Common myeloid progenitor, CD34-positive (primary cell): ENCODE measurements around the gene ADRM1.

Source experiments
- CTCF ChIA-PET: fragments of 350-600 bp; sonication (Branson Sonifier 250); formaldehyde crosslinking; loops from one replicate; lab custom pipeline; 2021; ENCODE audit warnings: antibody characterized with exemption; lab: Charles Lee
- POLR2A ChIA-PET: fragments of 350-600 bp; sonication (Branson Sonifier 250); formaldehyde crosslinking; loops from one replicate; lab custom pipeline; 2021; ENCODE audit warnings: antibody characterized with exemption; lab: Charles Lee
- DNase-seq, 3 donors: peaks; one replicate each; pipeline versions ENCODE4 v3.0.0 to v3.0.0-alpha.2; 2013
- H3K27ac ChIP-seq, 2 experiments: 1 replicate in 1 of 2; 2 replicates in 1 of 2; pipeline ENCODE4 v1.7.0; 2013; ENCODE audit warnings: inconsistent platforms in 2 of 2, low read length in 2 of 2, mild to moderate bottlenecking in 2 of 2, low read depth in 1 of 2, moderate library complexity in 1 of 2; ENCODE audit not compliant: severe bottlenecking in 2 of 2, insufficient read depth in 1 of 2, poor library complexity in 1 of 2
- H3K27me3 ChIP-seq, 5 experiments: replicated peaks in 2 of 5; 1 replicate in 3 of 5; 2 replicates in 2 of 5; pipeline versions ENCODE4 v1.6.1 to v1.7.0; 2013; ENCODE audit warnings: low read length in 4 of 5, mild to moderate bottlenecking in 2 of 5, moderate library complexity in 2 of 5, inconsistent platforms in 1 of 5; ENCODE audit not compliant: insufficient read depth in 5 of 5, control insufficient read depth in 4 of 5
- H3K36me3 ChIP-seq, 4 experiments: 1 replicate in 2 of 4; 2 replicates in 2 of 4; pipeline versions ENCODE4 v1.6.1 to v1.7.0; 2013; ENCODE audit warnings: low read length in 3 of 4, control low read depth in 1 of 4, mild to moderate bottlenecking in 1 of 4; ENCODE audit not compliant: control insufficient read depth in 4 of 4, insufficient read depth in 4 of 4
- H3K4me1 ChIP-seq, 4 experiments: 1 replicate in 3 of 4; 2 replicates in 1 of 4; pipeline versions ENCODE4 v1.6.1 to v1.7.1; 2013; ENCODE audit warnings: low read length in 3 of 4, mild to moderate bottlenecking in 3 of 4, control low read depth in 1 of 4, inconsistent platforms in 1 of 4, moderate library complexity in 1 of 4; ENCODE audit not compliant: control insufficient read depth in 4 of 4, insufficient read depth in 4 of 4; ENCODE audit errors: control extremely low read depth in 1 of 4
- H3K4me3 ChIP-seq, 7 experiments: 1 replicate in 4 of 7; 2 replicates in 3 of 7; pipeline versions ENCODE4 v1.5.1 to v1.7.0; 2013; ENCODE audit warnings: mild to moderate bottlenecking in 7 of 7, low read length in 6 of 7, moderate library complexity in 6 of 7, inconsistent platforms in 2 of 7, low read depth in 2 of 7, control low read depth in 1 of 7; ENCODE audit not compliant: insufficient read depth in 4 of 7, control insufficient read depth in 1 of 7; ENCODE audit errors: extremely low read depth in 1 of 7
- H3K9me3 ChIP-seq, 5 experiments: 1 replicate in 4 of 5; 2 replicates in 1 of 5; pipeline versions ENCODE4 v1.6.1 to v1.7.1; 2013; ENCODE audit warnings: low read length in 4 of 5, mild to moderate bottlenecking in 2 of 5, inconsistent platforms in 1 of 5, low read depth in 1 of 5, moderate library complexity in 1 of 5; ENCODE audit not compliant: control insufficient read depth in 4 of 5, insufficient read depth in 2 of 5; ENCODE audit errors: control extremely low read depth in 1 of 5
- WGBS: methylation state at CpG from one replicate; pipeline ENCODE4 v1.1.5; 2013; ENCODE audit not compliant: insufficient coverage; 5-methylcytosine and 5-hydroxymethylcytosine counted together

ADRM1 gene

GRCh38 chr20:62262064-62262463 lies 40.7 kb upstream of the ADRM1 start:
- no peak overlapping the region for H3K4me3 ChIP-seq
- no peaks in the 10 kb centered on the region for H3K4me1 ChIP-seq
- POLR2A ChIA-PET: no interaction called here
- peaks cover 0 to 14% (median 6%) of the 10 kb centered on the region in 5 experiments for H3K9me3 ChIP-seq
- no peak overlapping the region for H3K27ac ChIP-seq
- whole genome bisulfite sequencing: 97% methylated on average over 8 of the region's 10 CpGs
- peaks cover 12 to 86% (median 54%) of the 10 kb centered on the region in 4 experiments for H3K36me3 ChIP-seq
- CTCF ChIA-PET: no interaction called here
- H3K27me3 ChIP-seq: no peaks in the 10 kb centered on the region
- no peak for DNase-seq

GRCh38 chr20:62263396-62263795 lies 39.4 kb upstream of the ADRM1 start:
- Histone ChIP-seq H3K27ac (no peak overlapping the region), H3K4me1 (no peaks in the 10 kb centered on the region), H3K4me3 (no peak overlapping the region), H3K9me3 (peaks cover 0 to 14% (median 6%) of the 10 kb centered on the region in 5 experiments), H3K27me3 (no peaks in the 10 kb centered on the region), H3K36me3 (peaks cover 12 to 81% (median 51%) of the 10 kb centered on the region in 4 experiments)
- ChIA-PET POLR2A (no interaction called here), CTCF (no interaction called here)
- 93% methylated on average over 14 of the region's 14 CpGs for WGBS
- DNase-seq: no peak

GRCh38 chr20:62265365-62265764 lies 37.4 kb upstream of the ADRM1 start:
- Histone ChIP-seq H3K4me1 (no peaks in the 10 kb centered on the region), H3K27me3 (no peaks in the 10 kb centered on the region), H3K4me3 (no peak overlapping the region), H3K27ac (no peak overlapping the region), H3K9me3 (peaks cover 0 to 14% (median 6%) of the 10 kb centered on the region in 5 experiments), H3K36me3 (peaks cover 10 to 71% (median 38%) of the 10 kb centered on the region in 4 experiments)
- CTCF ChIA-PET: no interaction called here
- POLR2A ChIA-PET: no interaction called here
- WGBS: no CpG with 5 or more reads among the region's 1 CpG
- DNase-seq: no peak

GRCh38 chr20:62266340-62266739 lies 36.5 kb upstream of the ADRM1 start:
- Histone ChIP-seq H3K9me3 (peaks cover 0 to 14% (median 6%) of the 10 kb centered on the region in 5 experiments), H3K4me1 (no peaks in the 10 kb centered on the region), H3K4me3 (no peak overlapping the region), H3K27me3 (no peaks in the 10 kb centered on the region), H3K27ac (no peak overlapping the region), H3K36me3 (peaks cover 10 to 63% (median 40%) of the 10 kb centered on the region in 4 experiments)
- WGBS: 98% methylated on average over 8 of the region's 10 CpGs
- peak in 2 of 3 donors; percentile 27 to 33 for DNase-seq
- ChIA-PET CTCF (no interaction called here), POLR2A (no interaction called here)

- 96% methylated on average over 11 of the region's 13 CpGs for WGBS
- no peaks in the 10 kb centered on the region for H3K27me3 ChIP-seq
- peaks cover 0 to 14% (median 6%) of the 10 kb centered on the region in 5 experiments for H3K9me3 ChIP-seq
- no peaks in the 10 kb centered on the region for H3K4me1 ChIP-seq
- peaks cover 10 to 62% (median 37%) of the 10 kb centered on the region in 4 experiments for H3K36me3 ChIP-seq
- ChIA-PET CTCF (no interaction called here), POLR2A (no interaction called here)
- no peak overlapping the region for H3K27ac ChIP-seq
- no peak for DNase-seq
- H3K4me3 ChIP-seq: no peak overlapping the region
Measured at GRCh38 chr20:62266851-62267250, 35.9 kb upstream of the ADRM1 start.

GRCh38 chr20:62267543-62267942 lies 35.3 kb upstream of the ADRM1 start:
- H3K4me1 ChIP-seq: no peaks in the 10 kb centered on the region
- H3K27me3 ChIP-seq: no peaks in the 10 kb centered on the region
- WGBS: 97% methylated on average over 8 of the region's 10 CpGs
- peaks cover 11 to 63% (median 38%) of the 10 kb centered on the region in 4 experiments for H3K36me3 ChIP-seq
- H3K9me3 ChIP-seq: peaks cover 0 to 14% (median 6%) of the 10 kb centered on the region in 5 experiments
- ChIA-PET CTCF (no interaction called here), POLR2A (no interaction called here)
- no peak overlapping the region for H3K4me3 ChIP-seq
- DNase-seq: no peak
- H3K27ac ChIP-seq: no peak overlapping the region

GRCh38 chr20:62268228-62268900 lies 34.4 kb upstream of the ADRM1 start:
- CTCF ChIA-PET: no interaction called here

More at GRCh38 chr20:62268228-62268900, 34.4 kb upstream of the ADRM1 start:
- WGBS: 98% methylated on average over 6 of the region's 7 CpGs
- no peaks in the 10 kb centered on the region for H3K4me1 ChIP-seq
- POLR2A ChIA-PET: no interaction called here
- no peak overlapping the region for H3K4me3 ChIP-seq
- H3K9me3 ChIP-seq: peaks cover 0 to 14% (median 6%) of the 10 kb centered on the region in 5 experiments
- H3K36me3 ChIP-seq: peaks cover 14 to 63% (median 41%) of the 10 kb centered on the region in 4 experiments
- H3K27me3 ChIP-seq: no peaks in the 10 kb centered on the region
- DNase-seq: no peak
- no peak overlapping the region for H3K27ac ChIP-seq
